Left ventricle myocardium inferior (tissue), 1 donor: ENCODE results near the gene PEMT. TPM values are rescaled to one million over a fixed set of nuclear protein-coding genes. Genes with fewer than 3 reads are reported as not detected.

Experiments used
- DNase-seq: peaks from one replicate; pipeline ENCODE4 v3.0.0-alpha.2; 2020
- H3K27ac ChIP-seq: fragments of 200-600 bp; replicated peaks from 2 replicates; pipeline ENCODE4 v1.8.0; 2021
- H3K27me3 ChIP-seq: fragments of 200-600 bp; 2 replicates; pipeline ENCODE4 v1.8.0; 2021; ENCODE audit warnings: low read depth
- H3K36me3 ChIP-seq: fragments of 200-600 bp; 2 replicates; pipeline ENCODE4 v1.8.0; 2021
- H3K4me1 ChIP-seq: fragments of 200-600 bp; 2 replicates; pipeline ENCODE4 v1.8.0; 2021
- H3K4me3 ChIP-seq: fragments of 200-600 bp; 2 replicates; pipeline ENCODE4 v1.8.0; 2021; ENCODE audit warnings: mild to moderate bottlenecking, moderate library complexity
- H3K9me3 ChIP-seq: fragments of 200-600 bp; replicated peaks from 2 replicates; pipeline ENCODE4 v1.8.0; 2021
- CTCF ChIP-seq: fragments of 200-600 bp; IDR thresholded peaks from 2 replicates; pipeline ENCODE4 v1.8.0; 2021; ENCODE audit warnings: antibody characterized with exemption, mild to moderate bottlenecking, borderline replicate concordance
- intact Hi-C: fragments of 100-400 bp; cut with micrococcal nuclease; formaldehyde crosslinking; loops from one replicate; pipeline ENCODE4 v1.11.0; 2022
- total RNA-seq: library from RNA; stranded (reverse); fragmentation: NEBNext Ultra II Directional; extraction: Animal tissue kit (Norgen Biotek cat#: 25700); gene quantifications from one replicate; pipeline ENCODE4 v1.2.1, GENCODE V29; 2021
- donor health status: DM: no; HTN: yes; CAD: no; lungs with severe emphysema.

The PEMT gene
- total RNA-seq, 1 donor from 2014 or later = 18.8 TPM

GRCh38 chr17:17555151-17555550 is 36.4 kb downstream of the PEMT start:
- Histone ChIP-seq H3K9me3 (no peaks in the 10 kb centered on the region), H3K36me3 (no peaks in the 10 kb centered on the region), H3K4me3 (no peak overlapping the region), H3K4me1 (peaks cover 61% of the 10 kb centered on the region), H3K27ac (no peak overlapping the region), H3K27me3 (no peaks in the 10 kb centered on the region)
- DNase-seq = no peak
- intact Hi-C loops = no loop called here
- no peak for TF ChIP-seq CTCF

- H3K27me3 ChIP-seq = no peaks in the 10 kb centered on the region
- peaks cover 69% of the 10 kb centered on the region for H3K4me1 ChIP-seq
- H3K4me3 ChIP-seq = no peak overlapping the region
- H3K9me3 ChIP-seq = no peaks in the 10 kb centered on the region
- H3K36me3 ChIP-seq = no peaks in the 10 kb centered on the region
- TF ChIP-seq CTCF = no peak
- H3K27ac ChIP-seq = peak overlapping the region; percentile 87
- intact Hi-C loops = no loop called here
- DNase-seq = no peak
These were observed 37.2 kb downstream of the PEMT start for GRCh38 chr17:17554266-17554665.

GRCh38 chr17:17553217-17554195 is 38.0 kb downstream of the PEMT start:
- no peak overlapping the region for H3K4me3 ChIP-seq
- H3K9me3 ChIP-seq = no peaks in the 10 kb centered on the region
- no peak for TF ChIP-seq CTCF
- peak; percentile 4 for DNase-seq
- intact Hi-C loops = no loop called here
- H3K27ac ChIP-seq = peak overlapping the region; percentile 87
- H3K27me3 ChIP-seq = no peaks in the 10 kb centered on the region
- H3K4me1 ChIP-seq = peaks cover 75% of the 10 kb centered on the region
- H3K36me3 ChIP-seq = no peaks in the 10 kb centered on the region

GRCh38 chr17:17552351-17553216 is 38.9 kb downstream of the PEMT start:
- no peak for TF ChIP-seq CTCF
- peak; percentile 38 for DNase-seq
- peaks cover 76% of the 10 kb centered on the region for H3K4me1 ChIP-seq
- no peaks in the 10 kb centered on the region for H3K27me3 ChIP-seq
- H3K36me3 ChIP-seq = no peaks in the 10 kb centered on the region
- H3K27ac ChIP-seq = peak overlapping the region; percentile 87
- intact Hi-C loops = no loop called here
- H3K4me3 ChIP-seq = no peak overlapping the region
- H3K9me3 ChIP-seq = no peaks in the 10 kb centered on the region

GRCh38 chr17:17551361-17551760 is 40.1 kb downstream of the PEMT start:
- peaks cover 77% of the 10 kb centered on the region for H3K4me1 ChIP-seq
- no peak overlapping the region for H3K4me3 ChIP-seq
- H3K36me3 ChIP-seq = no peaks in the 10 kb centered on the region
- intact Hi-C loops = no loop called here
- TF ChIP-seq CTCF = no peak
- H3K27me3 ChIP-seq = no peaks in the 10 kb centered on the region
- peak; percentile 80 for DNase-seq
- H3K27ac ChIP-seq = peak overlapping the region; percentile 87
- no peaks in the 10 kb centered on the region for H3K9me3 ChIP-seq
